Progenitor cell of endocrine pancreas (in vitro differentiated cells): Measurements from ENCODE around the gene RSBN1L. TPM values are rescaled to one million over a fixed set of nuclear protein-coding genes. Genes with fewer than 3 reads are reported as not detected.
"Not testable (repeated sequence)": the region's sequence is repeated elsewhere in the genome, so short reads cannot be mapped to it uniquely, and the experiment has no call there.

ENCODE experiments used
- DNase-seq: peaks from one replicate; pipeline ENCODE4 v3.0.0; 2021; ENCODE audit warnings: low spot score; ENCODE audit not compliant: unreplicated experiment
- H3K27ac Mint-ChIP-seq: 2 replicates; pipeline ENCODE4 v1.8.0; 2021; ENCODE audit warnings: mild to moderate bottlenecking, moderate library complexity, mixed read lengths
- H3K27me3 Mint-ChIP-seq: 2 replicates; pipeline ENCODE4 v1.8.0; 2021; ENCODE audit warnings: mixed read lengths
- H3K36me3 Mint-ChIP-seq: 2 replicates; pipeline ENCODE4 v1.8.0; 2022; ENCODE audit warnings: mixed read lengths; ENCODE audit not compliant: insufficient read depth
- H3K4me1 Mint-ChIP-seq: 2 replicates; pipeline ENCODE4 v1.8.0; 2021; ENCODE audit warnings: low read depth, mixed read lengths
- H3K4me3 Mint-ChIP-seq: 2 replicates; pipeline ENCODE4 v1.8.0; 2021; ENCODE audit warnings: low read depth, mild to moderate bottlenecking, moderate library complexity, mixed read lengths
- H3K9me3 Mint-ChIP-seq: 2 replicates; pipeline ENCODE4 v1.8.0; 2021; ENCODE audit warnings: low read depth, mixed read lengths
- total RNA-seq: library from RNA; stranded (reverse); gene quantifications from 2 replicates; pipeline ENCODE4 v1.2.1, GENCODE V29; 2021
- TF ChIP-seq, protein P1 (sequence below): fragments of 200-600 bp; sonication (generic); IDR thresholded peaks from one replicate; pipeline ENCODE4 v1.5.0; 2021; ENCODE audit warnings: antibody characterized with exemption, mild to moderate bottlenecking; ENCODE audit not compliant: unreplicated experiment

The RSBN1L gene
- total RNA-seq, 1 donor from 2014 or later: 24.5 TPM

GRCh38 chr7:77702968-77703472, 6.8 kb downstream of the RSBN1L start:
- peaks cover 7% of the 10 kb centered on the region for H3K36me3 Mint-ChIP-seq
- peaks cover 17% of the 10 kb centered on the region for H3K4me1 Mint-ChIP-seq
- peak overlapping the region; percentile 46 for H3K27ac Mint-ChIP-seq
- H3K27me3 Mint-ChIP-seq: no peaks in the 10 kb centered on the region
- no peaks in the 10 kb centered on the region for H3K9me3 Mint-ChIP-seq
- TF ChIP-seq, protein P1, sequence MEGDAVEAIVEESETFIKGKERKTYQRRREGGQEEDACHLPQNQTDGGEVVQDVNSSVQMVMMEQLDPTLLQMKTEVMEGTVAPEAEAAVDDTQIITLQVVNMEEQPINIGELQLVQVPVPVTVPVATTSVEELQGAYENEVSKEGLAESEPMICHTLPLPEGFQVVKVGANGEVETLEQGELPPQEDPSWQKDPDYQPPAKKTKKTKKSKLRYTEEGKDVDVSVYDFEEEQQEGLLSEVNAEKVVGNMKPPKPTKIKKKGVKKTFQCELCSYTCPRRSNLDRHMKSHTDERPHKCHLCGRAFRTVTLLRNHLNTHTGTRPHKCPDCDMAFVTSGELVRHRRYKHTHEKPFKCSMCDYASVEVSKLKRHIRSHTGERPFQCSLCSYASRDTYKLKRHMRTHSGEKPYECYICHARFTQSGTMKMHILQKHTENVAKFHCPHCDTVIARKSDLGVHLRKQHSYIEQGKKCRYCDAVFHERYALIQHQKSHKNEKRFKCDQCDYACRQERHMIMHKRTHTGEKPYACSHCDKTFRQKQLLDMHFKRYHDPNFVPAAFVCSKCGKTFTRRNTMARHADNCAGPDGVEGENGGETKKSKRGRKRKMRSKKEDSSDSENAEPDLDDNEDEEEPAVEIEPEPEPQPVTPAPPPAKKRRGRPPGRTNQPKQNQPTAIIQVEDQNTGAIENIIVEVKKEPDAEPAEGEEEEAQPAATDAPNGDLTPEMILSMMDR: no peak
- no peak for DNase-seq
- H3K4me3 Mint-ChIP-seq: no peak overlapping the region

DNA sequence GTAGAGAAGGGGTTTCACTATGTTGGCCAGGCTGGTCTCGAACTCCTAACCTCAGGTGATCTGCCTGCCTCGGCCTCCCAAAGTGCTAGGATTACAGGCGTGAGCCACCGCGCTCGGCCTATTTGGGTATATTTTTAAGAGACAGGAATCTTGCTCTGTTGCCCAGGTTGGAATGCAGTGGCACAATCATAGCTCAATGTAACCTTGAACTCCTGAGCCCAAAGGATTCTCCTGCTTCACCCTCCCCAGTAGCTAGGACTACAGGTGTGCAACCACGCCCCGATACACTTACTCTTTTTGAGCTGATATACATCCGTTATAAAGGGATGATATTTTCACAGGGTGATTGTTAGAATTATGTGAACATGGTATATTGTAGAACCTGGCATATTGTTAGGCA, 7.4 kb downstream of the RSBN1L start:
- H3K27me3 Mint-ChIP-seq, H3K27ac Mint-ChIP-seq, H3K9me3 Mint-ChIP-seq, H3K4me3 Mint-ChIP-seq, DNase-seq, H3K36me3 Mint-ChIP-seq: not testable (repeated sequence)
- H3K4me1 Mint-ChIP-seq: peaks cover 14% of the 10 kb centered on the region

GRCh38 chr7:77707504-77707992, 11.3 kb downstream of the RSBN1L start:
- H3K4me3 Mint-ChIP-seq: no peak overlapping the region
- no peak for DNase-seq

DNA sequence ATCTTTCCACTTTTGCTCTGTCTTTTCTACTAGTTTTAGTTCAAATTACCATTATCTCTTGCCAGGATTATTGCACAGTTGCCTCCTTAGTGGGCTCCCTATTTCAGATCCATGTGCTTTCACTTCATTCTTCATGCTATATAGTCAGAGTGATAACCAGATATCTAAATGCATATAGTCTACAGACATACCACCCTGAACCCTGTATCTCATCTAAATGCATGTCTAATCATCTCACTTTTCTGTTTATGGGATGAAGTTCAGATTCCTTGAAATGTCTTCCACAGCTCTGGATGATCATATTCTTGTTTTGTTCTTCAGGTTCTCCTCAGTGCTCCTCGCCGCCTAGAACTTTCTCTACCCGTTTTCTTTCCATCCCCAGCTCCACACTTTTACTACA, 13.8 kb downstream of the RSBN1L start:
- Mint-ChIP-seq H3K4me3 (no peak overlapping the region), H3K36me3 (peaks cover 8% of the 10 kb centered on the region), H3K27ac (no peak overlapping the region), H3K27me3 (no peaks in the 10 kb centered on the region), H3K9me3 (no peaks in the 10 kb centered on the region), H3K4me1 (peaks cover 4% of the 10 kb centered on the region)
- no peak for DNase-seq
- TF ChIP-seq, protein P1: no peak

More at GRCh38 chr7:77707504-77707992, 11.3 kb downstream of the RSBN1L start:
- Mint-ChIP-seq H3K27ac (no peak overlapping the region), H3K36me3 (peaks cover 8% of the 10 kb centered on the region), H3K27me3 (no peaks in the 10 kb centered on the region), H3K9me3 (no peaks in the 10 kb centered on the region), H3K4me1 (peaks cover 7% of the 10 kb centered on the region)
- TF ChIP-seq, protein P1: no peak

DNA sequence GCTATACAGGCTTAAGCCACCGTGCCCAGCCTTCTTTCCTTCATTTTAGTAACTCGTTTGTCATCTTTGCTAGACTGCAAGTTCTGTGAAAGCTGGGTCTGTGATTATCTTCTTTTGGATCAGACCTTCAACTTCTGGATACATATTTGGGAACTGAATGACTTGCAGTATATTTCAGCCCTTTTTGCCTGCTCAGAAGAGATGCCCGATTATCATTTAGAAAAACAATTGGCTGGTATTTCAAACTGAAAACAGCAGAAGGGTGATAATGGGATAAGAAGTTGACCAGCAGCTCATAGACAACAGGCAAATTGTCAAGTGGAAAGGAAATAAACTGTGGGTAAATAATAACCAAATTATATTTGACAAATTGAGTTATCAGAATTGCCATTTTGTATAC, 14.6 kb downstream of the RSBN1L start:
- Mint-ChIP-seq H3K4me1 (peaks cover 4% of the 10 kb centered on the region), H3K9me3 (no peaks in the 10 kb centered on the region), H3K27me3 (no peaks in the 10 kb centered on the region), H3K27ac (no peak overlapping the region), H3K36me3 (peaks cover 10% of the 10 kb centered on the region), H3K4me3 (no peak overlapping the region)
- no peak for DNase-seq
- TF ChIP-seq, protein P1: no peak

DNA sequence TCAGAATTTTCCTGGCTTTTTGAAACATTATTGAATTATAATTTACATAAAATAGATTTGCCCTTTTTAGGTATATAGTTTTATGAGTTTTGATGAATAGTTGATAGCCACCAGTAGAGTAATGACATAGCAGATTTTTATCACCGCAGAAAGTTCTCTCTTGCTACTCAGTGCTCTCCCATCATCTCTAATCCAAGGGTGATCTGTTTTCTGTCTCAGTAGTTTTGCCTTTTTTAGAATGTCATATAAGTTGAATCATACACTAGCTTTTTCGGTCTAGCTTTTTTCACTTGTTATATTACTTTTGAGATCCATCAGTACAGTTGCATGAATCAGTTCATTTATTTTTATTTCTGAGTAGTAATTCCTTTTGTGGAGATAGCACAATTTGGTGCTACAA, 17.9 kb downstream of the RSBN1L start:
- TF ChIP-seq, protein P1: no peak
- Mint-ChIP-seq H3K27me3 (no peaks in the 10 kb centered on the region), H3K36me3 (peaks cover 9% of the 10 kb centered on the region), H3K27ac (no peak overlapping the region), H3K9me3 (no peaks in the 10 kb centered on the region), H3K4me3 (no peak overlapping the region), H3K4me1 (peaks cover 2% of the 10 kb centered on the region)
- DNase-seq: no peak

DNA sequence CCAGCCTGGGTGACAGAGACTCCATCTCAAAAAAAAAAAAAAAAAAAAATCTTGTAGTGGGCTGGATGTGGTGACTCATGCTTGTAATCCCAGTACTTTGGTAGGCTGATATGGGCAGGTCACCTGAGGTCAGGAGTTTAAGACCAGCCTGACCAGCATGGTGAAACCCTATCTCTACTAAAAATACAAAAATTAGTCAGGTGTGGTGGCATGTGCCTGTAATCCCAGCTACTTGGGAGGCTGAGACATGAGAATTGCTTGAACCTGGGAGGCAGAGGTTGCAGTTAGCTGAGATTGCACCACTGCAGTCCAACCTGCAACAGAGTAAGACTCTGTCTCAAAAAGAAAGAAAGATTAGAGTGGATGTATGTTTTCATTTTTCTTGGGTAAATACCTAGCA, 18.7 kb downstream of the RSBN1L start:
- not testable (repeated sequence) for H3K4me1 Mint-ChIP-seq, H3K27me3 Mint-ChIP-seq, DNase-seq, H3K4me3 Mint-ChIP-seq, H3K27ac Mint-ChIP-seq, H3K9me3 Mint-ChIP-seq, H3K36me3 Mint-ChIP-seq
